ENCODE measurements around the gene SOHLH2.

The SOHLH2 gene

GRCh38 chr13:36131222-36131930 lies 83.0 kb downstream of the SOHLH2 start, which contains the start of gene DCLK1:
DCLK1 (minus strand) TSS chr13:36131382.
- no peak for DNase-seq (ENCODE audit: low read depth)

GRCh38 chr13:36130552-36131221 lies 83.7 kb downstream of the SOHLH2 start:
- DNase-seq (ENCODE audit: low read depth) = no peak

GRCh38 chr13:36130193-36130551 lies 84.2 kb downstream of the SOHLH2 start:
- DNase-seq (ENCODE audit: low read depth) = no peak

- no peak for DNase-seq (ENCODE audit: low read depth)
These were observed 84.8 kb downstream of the SOHLH2 start for GRCh38 chr13:36129539-36129938.

- no peak for DNase-seq (ENCODE audit: low read depth)
These were observed 87.9 kb downstream of the SOHLH2 start for GRCh38 chr13:36126491-36126890.

- no peak for DNase-seq (ENCODE audit: low read depth)
These were observed 88.5 kb downstream of the SOHLH2 start for GRCh38 chr13:36125841-36126240.

GRCh38 chr13:36124236-36124822 lies 90.0 kb downstream of the SOHLH2 start:
- DNase-seq (ENCODE audit: low read depth) = no peak
